GM23248 (cell line): ENCODE data around the gene MOB3C.

Experiments
- EZH2 ChIP-seq: fragments of 200-600 bp; sonication (generic); IDR thresholded peaks from 2 replicates; pipeline ENCODE4 v1.6.1; 2018; ENCODE audit warnings: antibody characterized with exemption, mild to moderate bottlenecking; ENCODE audit not compliant: insufficient read depth, poor library complexity, severe bottlenecking
- EZH2phosphoT487 ChIP-seq: fragments of 200-600 bp; sonication (generic); IDR thresholded peaks from 2 replicates; pipeline ENCODE4 v1.6.1; 2018; ENCODE audit warnings: antibody characterized with exemption, moderate library complexity, mild to moderate bottlenecking, low read depth; ENCODE audit not compliant: insufficient read depth

DNA sequence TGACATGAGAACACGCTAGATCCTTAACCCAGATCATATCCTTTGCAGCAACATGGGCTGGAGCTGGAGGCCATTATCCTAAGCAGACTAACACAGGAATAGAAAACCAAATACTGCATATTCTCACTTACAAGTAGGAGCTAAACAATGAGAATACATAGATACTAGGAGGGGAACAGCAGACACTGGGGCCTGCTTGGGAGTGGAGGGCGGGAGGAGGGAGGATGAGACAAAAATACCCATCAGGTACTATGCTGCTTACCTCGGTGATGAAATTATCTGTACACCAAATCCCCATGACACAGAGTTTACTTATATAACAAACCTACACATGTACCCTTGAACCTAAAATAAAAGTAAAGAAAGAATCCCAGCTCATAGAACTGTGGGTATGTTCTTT, 1.2 kb upstream of the MOB3C start:
- no peak for TF ChIP-seq EZH2
- no peak for TF ChIP-seq EZH2phosphoT487
